Neural progenitor cell (in vitro differentiated cells): ENCODE results near the gene AGK.

Source experiments
- CTCF ChIP-seq: fragments of 200-600 bp; sonication (generic); IDR thresholded peaks from 2 replicates; pipeline ENCODE4 v1.5.1; 2017; ENCODE audit warnings: antibody characterized with exemption, mild to moderate bottlenecking
- EZH2 ChIP-seq: fragments of 200-600 bp; sonication (generic); IDR thresholded peaks from 2 replicates; pipeline ENCODE4 v1.6.1; 2017; ENCODE audit warnings: antibody characterized with exemption, mild to moderate bottlenecking, moderate library complexity
- EZH2phosphoT487 ChIP-seq: fragments of 200-600 bp; sonication (generic); IDR thresholded peaks from 2 replicates; pipeline ENCODE4 v1.6.1; 2017; ENCODE audit warnings: antibody characterized with exemption

GRCh38 chr7:141501451-141501850 lies 49.8 kb upstream of the AGK start:
- TF ChIP-seq CTCF: no peak
- TF ChIP-seq EZH2: no peak
- TF ChIP-seq EZH2phosphoT487: no peak
